T follicular helper cell (primary cell): ENCODE data around the gene KLHL8.

Source experiments
- DNase-seq: peaks from one replicate; pipeline ENCODE4 v3.0.0-alpha.2; 2020; ENCODE audit warnings: low read depth

KLHL8 gene

DNA sequence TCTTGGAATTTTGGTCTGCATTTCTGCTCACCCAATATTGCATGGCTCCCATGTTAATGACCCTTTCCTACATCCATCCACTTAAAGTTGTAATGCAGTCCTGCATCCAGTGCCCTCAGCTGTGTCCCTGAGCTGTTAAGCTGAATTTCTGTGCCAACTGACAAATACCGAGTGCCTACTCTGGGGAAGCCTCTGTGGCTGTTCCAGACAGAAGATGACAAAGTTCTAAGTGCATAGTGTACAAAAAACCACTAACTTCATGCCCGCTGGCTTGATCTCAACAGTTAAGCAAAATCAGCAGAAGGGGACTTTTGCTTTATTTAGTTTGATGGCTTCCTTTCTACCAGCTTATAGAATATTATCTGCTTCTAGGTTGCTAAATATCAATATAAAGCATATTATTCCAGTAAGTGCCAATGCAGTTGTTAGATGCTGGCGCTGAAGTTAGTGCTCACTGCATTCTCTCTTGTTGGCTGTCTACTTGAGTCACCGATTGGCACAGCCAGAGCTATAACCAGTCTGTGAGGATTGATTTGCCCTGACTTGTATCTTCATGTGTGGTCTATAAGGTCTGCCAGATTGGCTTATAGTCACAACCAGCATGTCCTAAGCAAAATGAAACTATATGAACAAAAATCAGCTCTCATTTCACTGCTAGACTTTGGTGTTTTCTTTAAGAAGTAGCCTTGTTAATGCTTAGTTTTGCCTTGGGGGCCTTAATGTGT lies 98.9 kb downstream of the KLHL8 start:
- DNase-seq: no peak

DNA sequence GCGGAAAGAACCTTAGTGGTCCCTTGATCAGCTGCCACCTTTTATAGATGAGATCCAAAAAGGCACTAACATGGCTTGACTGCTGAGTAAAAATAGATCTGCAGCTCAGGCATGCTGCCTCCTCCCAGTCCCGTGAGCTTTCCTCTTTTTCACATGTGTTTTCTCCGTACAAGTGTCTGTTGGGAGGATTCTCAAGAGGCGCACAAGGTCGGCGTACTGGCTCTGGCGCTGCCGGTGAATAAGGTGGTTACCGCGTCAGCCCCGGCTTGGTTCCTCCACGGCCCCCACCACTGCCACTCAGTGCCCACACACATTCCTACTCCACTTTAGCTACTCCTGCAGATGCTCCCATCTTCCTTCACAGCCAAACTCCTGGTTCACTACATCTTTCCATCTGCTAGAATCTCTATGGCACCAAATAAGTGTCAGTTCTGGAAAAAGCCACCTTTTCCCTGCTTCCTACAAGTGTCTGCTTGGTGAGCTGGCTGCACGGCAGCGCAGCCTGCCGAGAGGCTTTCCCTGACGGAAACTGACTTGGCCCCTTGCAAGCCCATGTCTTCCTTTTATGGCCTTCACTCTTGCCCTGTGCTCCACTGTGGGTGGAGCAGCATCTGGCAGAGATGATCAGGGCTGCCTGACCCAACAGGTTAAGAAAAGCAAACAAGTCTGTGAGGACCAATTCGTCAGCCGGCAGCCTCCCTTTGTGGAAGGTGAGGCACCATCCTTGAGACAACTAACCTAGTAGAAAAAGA lies 99.8 kb downstream of the KLHL8 start:
- no peak for DNase-seq

DNA sequence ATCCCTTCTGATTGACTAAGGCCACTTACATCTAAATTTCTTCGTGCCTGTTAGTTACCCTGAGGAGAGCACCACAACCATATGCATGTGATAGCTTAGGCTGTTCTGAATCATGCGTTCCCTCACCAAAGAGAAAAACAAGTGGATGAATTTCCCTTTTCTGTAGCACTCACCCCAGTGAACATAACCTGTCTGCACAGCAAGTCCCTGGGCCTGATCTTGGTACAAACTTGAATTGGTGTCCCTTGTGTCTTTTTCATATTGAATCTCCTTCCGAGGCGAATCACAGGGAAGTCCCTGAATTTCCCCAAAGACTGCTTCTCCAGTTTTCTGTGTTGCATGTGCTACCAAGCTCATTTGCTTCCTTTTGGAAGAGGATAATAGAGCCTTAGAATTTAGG lies 100.4 kb downstream of the KLHL8 start:
- no peak for DNase-seq

DNA sequence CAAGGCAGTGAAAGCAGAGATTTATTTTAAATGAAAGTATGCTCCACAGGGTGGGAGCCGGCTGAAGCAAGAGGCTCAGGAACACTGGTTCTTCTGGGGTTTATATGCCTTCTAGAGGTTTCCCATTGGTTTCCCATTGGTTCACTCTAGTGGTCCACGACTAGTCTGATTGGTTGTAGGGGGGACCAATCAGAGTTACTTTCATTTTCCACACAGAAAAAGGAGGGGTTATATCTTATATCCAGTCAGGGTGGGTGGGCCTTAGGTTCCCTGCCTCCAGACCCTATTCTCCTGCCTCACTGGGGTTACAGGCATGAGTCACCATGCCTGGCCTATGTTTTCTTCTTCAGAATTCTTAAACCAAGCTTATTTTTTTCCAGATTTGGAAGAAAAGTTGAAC lies 101.6 kb downstream of the KLHL8 start:
- no peak for DNase-seq

DNA sequence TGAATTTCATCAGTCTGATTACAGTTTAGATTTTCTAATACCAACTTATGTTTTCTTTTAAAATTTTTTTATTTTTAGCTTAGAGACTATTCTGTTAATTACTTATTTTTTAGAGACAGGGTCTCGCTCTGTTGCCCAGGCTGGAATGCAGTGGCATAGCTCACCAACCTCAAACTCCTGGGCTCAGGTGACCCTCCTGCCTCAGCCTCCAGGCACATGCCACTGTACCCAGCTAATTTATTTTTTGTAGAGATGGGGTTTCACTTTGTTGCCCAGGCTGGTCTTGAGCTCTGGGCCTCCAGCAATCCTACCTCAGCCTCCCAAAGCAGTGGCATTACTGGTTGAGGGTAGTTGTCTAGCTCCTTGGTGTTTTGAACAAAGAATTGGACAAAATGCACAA lies 102.0 kb downstream of the KLHL8 start:
- DNase-seq: no peak

DNA sequence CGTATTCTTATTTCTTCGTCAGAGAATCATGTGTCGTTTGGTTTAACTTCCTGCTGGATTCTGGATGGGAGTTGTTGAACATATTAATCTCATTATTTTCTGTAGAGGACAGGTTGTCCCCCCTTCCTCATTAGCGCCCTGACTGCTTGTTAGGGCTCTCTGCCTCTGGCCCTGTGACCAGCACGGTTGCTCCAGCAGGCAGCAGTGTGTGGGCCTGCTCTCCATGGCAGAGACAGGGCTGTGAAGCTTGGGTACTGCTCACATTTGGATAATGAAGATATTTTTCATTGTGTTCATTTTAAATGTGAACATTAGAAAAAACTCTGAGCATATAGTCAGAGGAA lies 102.7 kb downstream of the KLHL8 start:
- DNase-seq: no peak

DNA sequence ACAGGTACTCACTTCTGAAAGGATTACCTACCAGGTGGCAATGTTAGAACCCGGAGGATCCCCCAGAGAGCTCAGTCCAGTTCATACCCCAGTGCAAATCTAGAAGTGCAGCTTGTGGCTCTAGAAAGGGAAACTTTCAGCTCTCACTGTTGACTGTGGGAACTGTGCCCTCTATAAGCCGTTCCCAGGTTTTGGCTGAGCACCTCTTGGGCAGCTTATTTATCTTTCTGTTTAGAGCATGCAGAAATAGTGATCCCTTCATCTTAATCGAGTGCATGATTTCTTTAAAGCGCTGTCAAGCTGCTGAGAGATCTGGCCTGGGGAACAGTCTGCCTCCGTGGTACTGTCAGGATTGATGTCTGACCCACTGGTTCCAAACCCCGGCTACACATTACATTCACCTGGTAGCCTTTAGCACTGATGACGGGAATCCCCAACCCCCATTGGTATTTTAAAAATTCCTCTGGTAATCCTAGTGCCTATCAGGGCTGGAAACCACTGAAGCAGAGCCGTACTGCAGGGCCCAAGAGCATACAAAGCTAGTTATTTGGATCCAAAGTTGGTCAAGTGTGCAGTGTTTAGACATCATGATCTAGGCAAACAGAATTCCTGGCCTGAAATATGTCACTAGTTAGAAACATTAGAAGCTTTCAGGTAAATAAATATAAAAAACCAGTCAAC lies 103.2 kb downstream of the KLHL8 start:
- DNase-seq: no peak

DNA sequence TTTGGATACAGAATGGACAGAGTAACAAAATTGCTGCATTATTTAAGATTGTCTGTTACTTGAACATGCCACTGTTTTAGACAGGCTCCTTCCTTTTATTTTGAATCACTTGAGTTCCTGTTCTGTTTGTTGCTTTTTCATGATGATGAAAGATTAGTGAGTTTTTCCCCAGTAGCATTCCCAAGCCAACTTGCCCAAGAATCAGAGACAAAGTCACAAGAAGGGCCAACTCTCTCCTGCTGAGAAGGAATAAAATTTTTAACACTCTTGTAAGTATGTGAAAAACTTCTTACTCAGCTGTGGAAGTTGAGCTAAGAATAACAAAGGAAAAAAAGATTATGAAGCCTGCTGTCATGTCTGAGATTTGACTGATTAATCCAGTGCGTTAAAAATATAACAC lies 104.2 kb downstream of the KLHL8 start:
- DNase-seq: no peak

DNA sequence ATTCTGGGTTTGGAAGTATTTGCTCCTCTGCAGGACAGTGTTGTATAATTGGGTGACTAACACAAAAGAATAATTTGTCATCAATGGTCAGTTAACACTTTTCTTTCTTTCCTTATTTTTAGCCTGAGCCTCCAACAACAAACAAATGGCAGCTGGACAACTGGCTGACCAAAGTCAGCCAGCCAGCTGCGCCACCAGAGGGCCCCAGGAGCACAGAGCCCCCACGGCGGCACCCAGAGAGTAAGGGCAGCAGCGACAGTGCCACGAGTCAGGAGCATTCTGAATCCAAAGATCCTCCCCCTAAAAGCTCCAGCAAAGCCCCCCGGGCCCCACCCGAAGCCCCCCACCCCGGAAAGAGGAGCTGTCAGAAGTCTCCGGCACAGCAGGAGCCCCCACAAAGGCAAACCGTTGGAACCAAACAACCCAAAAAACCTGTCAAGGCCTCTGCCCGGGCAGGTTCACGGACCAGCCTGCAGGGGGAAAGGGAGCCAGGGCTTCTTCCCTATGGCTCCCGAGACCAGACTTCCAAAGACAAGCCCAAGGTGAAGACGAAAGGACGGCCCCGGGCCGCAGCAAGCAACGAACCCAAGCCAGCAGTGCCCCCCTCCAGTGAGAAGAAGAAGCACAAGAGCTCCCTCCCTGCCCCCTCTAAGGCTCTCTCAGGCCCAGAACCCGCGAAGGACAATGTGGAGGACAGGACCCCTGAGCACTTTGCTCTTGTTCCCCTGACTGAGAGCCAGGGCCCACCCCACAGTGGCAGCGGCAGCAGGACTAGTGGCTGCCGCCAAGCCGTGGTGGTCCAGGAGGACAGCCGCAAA lies 106.0 kb downstream of the KLHL8 start:
- no peak for DNase-seq

DNA sequence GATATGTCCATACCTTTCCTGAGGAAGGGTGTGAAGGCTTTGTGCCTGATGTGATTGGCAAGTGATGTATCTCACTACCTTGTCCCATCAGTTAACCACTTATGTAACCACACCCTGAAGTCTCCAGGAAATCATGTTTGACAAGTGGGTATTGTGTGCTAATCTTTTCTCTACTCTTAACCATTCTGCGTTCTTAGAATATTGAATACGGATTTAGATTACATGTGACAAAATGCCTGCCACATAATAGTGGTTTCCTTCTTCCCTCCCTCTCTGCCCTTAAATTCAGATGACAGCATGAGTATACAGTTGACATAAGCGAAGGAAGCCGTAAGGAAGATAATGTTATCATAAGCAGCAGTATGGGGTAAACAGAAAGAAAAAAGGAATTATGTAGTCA lies 108.4 kb downstream of the KLHL8 start:
- DNase-seq: no peak
